Non-pigmented ciliary epithelial cell (primary cell): ENCODE data around the gene SLFNL1.
A peak's percentile ranks its signal among the peaks of the same experiment; 100 is the strongest.

ENCODE experiments used
- DNase-seq: peaks from one replicate; pipeline ENCODE4 v3.0.0-alpha.2; 2010; ENCODE audit warnings: low read depth

SLFNL1 gene

GRCh38 chr1:41020109-41020576 is 1.4 kb downstream of the SLFNL1 start:
- DNase-seq, result no peak

- no peak for DNase-seq
Measured at GRCh38 chr1:41019353-41019745, 2.2 kb downstream of the SLFNL1 start.

- no peak for DNase-seq
Measured at GRCh38 chr1:41018018-41018410, 3.5 kb downstream of the SLFNL1 start.

GRCh38 chr1:41017141-41018017 is 4.1 kb downstream of the SLFNL1 start:
- DNase-seq, result no peak

GRCh38 chr1:41015897-41016470 is 5.5 kb downstream of the SLFNL1 start:
- DNase-seq, result no peak

- no peak for DNase-seq
Measured at GRCh38 chr1:41015281-41015896, 6.1 kb downstream of the SLFNL1 start.

- no peak for DNase-seq
Measured at GRCh38 chr1:41014871-41015270, 6.7 kb downstream of the SLFNL1 start.

GRCh38 chr1:41013796-41014195 is 7.7 kb downstream of the SLFNL1 start:
- no peak for DNase-seq

GRCh38 chr1:41013024-41013423 is 8.5 kb downstream of the SLFNL1 start:
- DNase-seq, result no peak

GRCh38 chr1:41010345-41010744 is 11.2 kb downstream of the SLFNL1 start:
- DNase-seq, result no peak

- no peak for DNase-seq
Measured at GRCh38 chr1:41009466-41009865, 12.1 kb downstream of the SLFNL1 start.

GRCh38 chr1:41006942-41007865 is 14.3 kb downstream of the SLFNL1 start:
- DNase-seq, result no peak

- DNase-seq, result no peak
Measured at GRCh38 chr1:41005876-41006275, 15.6 kb downstream of the SLFNL1 start.

- peak; percentile 97 for DNase-seq
Measured at GRCh38 chr1:41003640-41004220, 17.8 kb downstream of the SLFNL1 start.

- DNase-seq, result no peak
Measured at GRCh38 chr1:41003127-41003639, 18.3 kb downstream of the SLFNL1 start.

- DNase-seq, result no peak
Measured at GRCh38 chr1:40998668-40999067, 22.9 kb downstream of the SLFNL1 start.

- DNase-seq, result no peak
Measured at GRCh38 chr1:40997096-40997495, 24.4 kb downstream of the SLFNL1 start.

GRCh38 chr1:40989066-40989465 is 32.5 kb downstream of the SLFNL1 start:
- no peak for DNase-seq

GRCh38 chr1:40988280-40988679 is 33.2 kb downstream of the SLFNL1 start:
- no peak for DNase-seq

GRCh38 chr1:40987439-40988276 is 33.9 kb downstream of the SLFNL1 start:
- DNase-seq, result no peak
